BLaER1 treated with 17β-estradiol and CSF1 and Interleukin-3, amounts not matched to agents 10 nM and 100 nM (cell line): ENCODE data around the gene SRP9.
"Not testable (repeated sequence)": the region's sequence is repeated elsewhere in the genome, so short reads cannot be mapped to it uniquely, and the experiment has no call there.

ENCODE experiments used
- H3K27ac ChIP-seq, 11 experiments: shearing (Covaris generic); formaldehyde crosslinking; 2 replicates each; pipeline ENCODE4 v1.8.1; 2022
- H3K27me3 ChIP-seq, 11 experiments: shearing (Covaris generic); formaldehyde crosslinking; 2 replicates each; pipeline ENCODE4 v1.8.1; 2022
- H3K36me3 ChIP-seq, 11 experiments: shearing (Covaris generic); formaldehyde crosslinking; 2 replicates each; pipeline ENCODE4 v1.8.1; 2022
- H3K4me1 ChIP-seq, 10 experiments: shearing (Covaris generic); formaldehyde crosslinking; 2 replicates each; pipeline ENCODE4 v1.8.1; 2022
- H3K4me2 ChIP-seq, 11 experiments: shearing (Covaris generic); formaldehyde crosslinking; 2 replicates each; pipeline ENCODE4 v1.8.1; 2022
- H3K4me3 ChIP-seq, 10 experiments: shearing (Covaris generic); formaldehyde crosslinking; 2 replicates each; pipeline ENCODE4 v1.8.1; 2022
- H3K9ac ChIP-seq, 11 experiments: shearing (Covaris generic); formaldehyde crosslinking; 2 replicates each; pipeline ENCODE4 v1.8.1; 2022
- H3K9me3 ChIP-seq, 11 experiments: shearing (Covaris generic); formaldehyde crosslinking; replicated peaks in 1 of 11; 2 replicates each; pipeline ENCODE4 v1.8.1; 2022
- H4K20me1 ChIP-seq, 11 experiments: shearing (Covaris generic); formaldehyde crosslinking; 2 replicates each; pipeline ENCODE4 v1.8.1; 2022
- Cebpa-rat ChIP-seq, 11 experiments: shearing (Covaris generic); IDR thresholded peaks; 2 replicates each; pipeline ENCODE4 v1.8.1; 2022

Gene SRP9

GRCh38 chr1:225780134-225780533 is 2.5 kb downstream of the SRP9 start:
- Histone ChIP-seq H3K4me1 (peaks cover 40 to 63% (median 57%) of the 10 kb centered on the region in 10 experiments), H3K4me3 (peak overlapping the region in 8 of 10 experiments; percentile 70 to 83 (median 76); a peak in 13 of 20 replicates), H3K4me2 (peak overlapping the region; percentile 87 to 97 (median 95)), H3K9ac (peak overlapping the region in 2 of 11 experiments; percentile 94 to 98; a peak in 4 of 22 replicates), H3K36me3 (peaks cover 33 to 65% (median 57%) of the 10 kb centered on the region in 11 experiments), H3K27me3 (no peaks in the 10 kb centered on the region), H4K20me1 (peaks cover 29 to 59% (median 47%) of the 10 kb centered on the region in 11 experiments; a peak in 21 of 22 replicates), H3K27ac (peak overlapping the region in 9 of 11 experiments; percentile 30 to 99 (median 97); a peak in 13 of 22 replicates), H3K9me3 (peaks cover 0 to 10% (median 5%) of the 10 kb centered on the region in 11 experiments; a peak in 11 of 22 replicates)
- TF ChIP-seq Cebpa-rat (IDR thresholded peaks at IDR 0.05), result no peak

GRCh38 chr1:225780630-225781029 is 3.0 kb downstream of the SRP9 start:
- Histone ChIP-seq H3K4me1 (peaks cover 40 to 63% (median 57%) of the 10 kb centered on the region in 10 experiments), H3K36me3 (peaks cover 38 to 70% (median 62%) of the 10 kb centered on the region in 11 experiments), H3K4me3 (peak overlapping the region in 2 of 10 experiments; percentile 70 to 76; a peak in 4 of 20 replicates), H3K27me3 (no peaks in the 10 kb centered on the region), H3K27ac (peak overlapping the region in 9 of 11 experiments; percentile 6 to 99 (median 35); a peak in 12 of 22 replicates), H4K20me1 (peaks cover 32 to 62% (median 51%) of the 10 kb centered on the region in 11 experiments; a peak in 21 of 22 replicates), H3K4me2 (peak overlapping the region; percentile 87 to 97 (median 95)), H3K9me3 (peaks cover 0 to 11% (median 5%) of the 10 kb centered on the region in 11 experiments; a peak in 11 of 22 replicates), H3K9ac (0 out of 22 replicates have a peak overlapping the region, but pooled peaks of 2 of the 11 experiments have one; percentile 1 to 40)
- no peak for TF ChIP-seq Cebpa-rat (IDR thresholded peaks at IDR 0.05)

- H3K36me3 ChIP-seq, result peaks cover 97 to 100% (median 99%) of the 10 kb centered on the region in 11 experiments
- H3K9me3 ChIP-seq, result peaks cover 28 to 96% (median 78%) of the 10 kb centered on the region in 11 experiments
- not testable (repeated sequence) for H3K9ac ChIP-seq, H3K27me3 ChIP-seq, H3K4me2 ChIP-seq, H3K4me1 ChIP-seq, H3K4me3 ChIP-seq, H3K27ac ChIP-seq
- peaks cover 0 to 27% (median 18%) of the 10 kb centered on the region in 11 experiments; a peak in 12 of 22 replicates for H4K20me1 ChIP-seq
Observed at GRCh38 chr1:225789142-225789541, 11.5 kb downstream of the SRP9 start.

- TF ChIP-seq Cebpa-rat (IDR thresholded peaks at IDR 0.05), result no peak
- Histone ChIP-seq H3K9ac (no peak overlapping the region), H3K36me3 (peaks cover 53 to 85% (median 67%) of the 10 kb centered on the region in 11 experiments)
Observed at GRCh38 chr1:225794954-225795353, 17.3 kb downstream of the SRP9 start.

GRCh38 chr1:225796097-225796496 is 18.5 kb downstream of the SRP9 start:
- not testable (repeated sequence) for H3K4me1 ChIP-seq, H3K4me3 ChIP-seq, H3K27me3 ChIP-seq, H3K27ac ChIP-seq, H3K4me2 ChIP-seq, H4K20me1 ChIP-seq, H3K9ac ChIP-seq
- peaks cover 33 to 56% (median 52%) of the 10 kb centered on the region in 11 experiments for H3K9me3 ChIP-seq
- peaks cover 41 to 75% (median 57%) of the 10 kb centered on the region in 11 experiments for H3K36me3 ChIP-seq

More at GRCh38 chr1:225794954-225795353, 17.3 kb downstream of the SRP9 start:
- H3K9me3 ChIP-seq, result peaks cover 40 to 66% (median 63%) of the 10 kb centered on the region in 11 experiments
- H3K27ac ChIP-seq, result no peak overlapping the region
- no peaks in the 10 kb centered on the region for H3K27me3 ChIP-seq
- no peaks in the 10 kb centered on the region for H3K4me1 ChIP-seq
- no peak overlapping the region for H3K4me3 ChIP-seq
- H4K20me1 ChIP-seq, result no peaks in the 10 kb centered on the region
- no peak overlapping the region for H3K4me2 ChIP-seq

GRCh38 chr1:225801146-225801545 is 23.5 kb downstream of the SRP9 start:
- not testable (repeated sequence) for H3K4me3 ChIP-seq, H3K4me1 ChIP-seq, H3K4me2 ChIP-seq, H3K27ac ChIP-seq, H3K9me3 ChIP-seq, H3K9ac ChIP-seq, H3K27me3 ChIP-seq, H4K20me1 ChIP-seq
- H3K36me3 ChIP-seq, result peaks cover 0 to 31% (median 8%) of the 10 kb centered on the region in 11 experiments; a peak in 12 of 22 replicates

GRCh38 chr1:225806249-225806648 is 28.6 kb downstream of the SRP9 start:
- peaks cover 12 to 24% (median 14%) of the 10 kb centered on the region in 10 experiments; a peak in 17 of 20 replicates for H3K4me1 ChIP-seq
- H3K27ac ChIP-seq, result no peak overlapping the region
- H3K36me3 ChIP-seq, result 0 out of 22 replicates have a peak, but pooled peaks cover 0 to 5% (median 0%) of the 10 kb centered on the region in 11 experiments
- H4K20me1 ChIP-seq, result peaks cover 0 to 7% (median 0%) of the 10 kb centered on the region in 11 experiments; a peak in 7 of 22 replicates
- H3K9ac ChIP-seq, result no peak overlapping the region
- no peak for TF ChIP-seq Cebpa-rat (IDR thresholded peaks at IDR 0.05)
- H3K4me3 ChIP-seq, result no peak overlapping the region
- H3K9me3 ChIP-seq, result no peaks in the 10 kb centered on the region
- H3K27me3 ChIP-seq, result peaks cover 0 to 6% (median 0%) of the 10 kb centered on the region in 11 experiments; a peak in 4 of 22 replicates
- no peak overlapping the region for H3K4me2 ChIP-seq

GRCh38 chr1:225806736-225807135 is 29.1 kb downstream of the SRP9 start:
- not testable (repeated sequence) for H3K4me3 ChIP-seq, H3K9me3 ChIP-seq, H3K27me3 ChIP-seq, H3K9ac ChIP-seq, H3K27ac ChIP-seq, H3K36me3 ChIP-seq, H3K4me2 ChIP-seq
- H3K4me1 ChIP-seq, result peaks cover 13 to 24% (median 16%) of the 10 kb centered on the region in 10 experiments; a peak in 17 of 20 replicates
- H4K20me1 ChIP-seq, result peaks cover 0 to 11% (median under 1%) of the 10 kb centered on the region in 11 experiments; a peak in 7 of 22 replicates

GRCh38 chr1:225808136-225808535 is 30.5 kb downstream of the SRP9 start:
- Histone ChIP-seq H3K9me3 (no peaks in the 10 kb centered on the region), H3K4me3 (no peak overlapping the region), H3K27me3 (peaks cover 0 to 9% (median 0%) of the 10 kb centered on the region in 11 experiments; a peak in 4 of 22 replicates), H3K27ac (no peak overlapping the region), H3K9ac (no peak overlapping the region), H4K20me1 (peaks cover 0 to 13% (median 5%) of the 10 kb centered on the region in 11 experiments; a peak in 8 of 22 replicates), H3K4me2 (no peak overlapping the region), H3K36me3 (0 out of 22 replicates have a peak, but pooled peaks cover 0 to 3% (median 0%) of the 10 kb centered on the region in 11 experiments), H3K4me1 (peaks cover 13 to 26% (median 18%) of the 10 kb centered on the region in 10 experiments; a peak in 18 of 20 replicates)
- TF ChIP-seq Cebpa-rat (IDR thresholded peaks at IDR 0.05), result no peak
